Measurements from ENCODE around the gene MUSK. TPM values are rescaled to one million over a fixed set of nuclear protein-coding genes. Genes with fewer than 3 reads are reported as not detected.
"Not testable (repeated sequence)": the region's sequence is repeated elsewhere in the genome, so short reads cannot be mapped to it uniquely, and the experiment has no call there.

Gene MUSK
- total RNA-seq, 1 donor from 2014 or later: 3.2 TPM

DNA sequence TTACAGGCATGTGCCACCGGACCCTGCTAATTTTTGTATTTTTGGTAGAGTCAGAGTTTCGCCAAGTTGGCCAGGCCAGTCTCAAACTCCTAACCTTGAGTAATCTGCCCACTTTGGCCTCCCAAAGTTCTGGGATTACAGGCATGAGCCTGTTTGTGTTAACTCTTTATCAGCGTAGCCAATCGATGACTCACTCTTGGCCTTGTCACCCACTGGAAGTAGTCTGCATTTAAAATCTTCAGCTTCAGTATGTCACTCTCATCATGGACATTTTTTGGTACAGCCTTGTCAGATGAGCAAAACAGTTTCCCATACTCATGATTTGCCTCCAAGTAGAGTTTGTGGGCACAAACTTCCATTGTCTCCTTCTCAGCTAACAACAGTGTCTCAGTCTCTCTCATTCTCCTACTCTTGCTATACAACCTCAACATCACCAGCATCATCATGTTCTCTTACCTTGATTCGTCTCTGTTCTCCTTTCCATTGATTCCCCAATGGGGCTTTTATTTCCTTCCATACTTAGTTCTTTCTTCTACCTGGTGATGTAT lies 22.5 kb downstream of the MUSK start:
- ATAC-seq (no peak), DNase-seq (no peak)
- no peak for TF ChIP-seq CTCF (IDR thresholded peaks at IDR 0.05)
- H3K4me1 ChIP-seq: no peaks in the 10 kb centered on the region
- H3K27ac ChIP-seq: no peak overlapping the region
- intact Hi-C loops (cut with DNase I): no loop called here
- no peaks in the 10 kb centered on the region for H3K36me3 ChIP-seq
- no peaks in the 10 kb centered on the region for H3K9me3 ChIP-seq
- H3K4me3 ChIP-seq: no peak overlapping the region
- no peaks in the 10 kb centered on the region for H3K27me3 ChIP-seq (ENCODE audit: low read depth)

GRCh38 chr9:110695846-110696245 lies 27.3 kb downstream of the MUSK start:
- ATAC-seq; H3K9me3 ChIP-seq; H3K27me3 ChIP-seq (ENCODE audit: low read depth); intact Hi-C loops (cut with DNase I); H3K4me3 ChIP-seq; H3K36me3 ChIP-seq; H3K27ac ChIP-seq; DNase-seq; H3K4me1 ChIP-seq: not testable (repeated sequence)

DNA sequence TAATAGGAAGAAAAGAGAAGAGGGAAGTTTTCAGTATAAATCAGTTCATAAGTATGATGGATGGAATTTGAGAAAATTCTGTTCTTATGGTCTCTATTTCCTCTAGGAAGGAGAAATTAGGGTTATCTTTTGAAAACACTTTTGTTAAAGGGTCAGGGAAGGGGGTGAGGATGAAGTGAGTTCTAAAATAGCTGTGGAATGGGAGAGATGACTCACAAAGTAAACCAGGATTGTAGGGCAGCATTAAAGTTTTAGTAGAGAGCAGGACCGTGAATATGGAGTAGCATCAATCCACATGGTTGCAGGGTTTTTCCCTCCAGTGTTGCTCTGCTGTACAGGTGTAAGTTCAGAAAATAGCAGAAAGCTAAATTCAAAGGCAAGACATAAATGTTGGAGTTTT lies 32.4 kb downstream of the MUSK start:
- Histone ChIP-seq H3K9me3 (no peaks in the 10 kb centered on the region), H3K36me3 (no peaks in the 10 kb centered on the region), H3K4me1 (no peaks in the 10 kb centered on the region), H3K4me3 (no peak overlapping the region), H3K27ac (no peak overlapping the region), H3K27me3 (ENCODE audit: low read depth) (no peaks in the 10 kb centered on the region)
- DNase-seq: no peak
- TF ChIP-seq CTCF (IDR thresholded peaks at IDR 0.05): no peak
- intact Hi-C loops (cut with DNase I): no loop called here
- no peak for ATAC-seq

DNA sequence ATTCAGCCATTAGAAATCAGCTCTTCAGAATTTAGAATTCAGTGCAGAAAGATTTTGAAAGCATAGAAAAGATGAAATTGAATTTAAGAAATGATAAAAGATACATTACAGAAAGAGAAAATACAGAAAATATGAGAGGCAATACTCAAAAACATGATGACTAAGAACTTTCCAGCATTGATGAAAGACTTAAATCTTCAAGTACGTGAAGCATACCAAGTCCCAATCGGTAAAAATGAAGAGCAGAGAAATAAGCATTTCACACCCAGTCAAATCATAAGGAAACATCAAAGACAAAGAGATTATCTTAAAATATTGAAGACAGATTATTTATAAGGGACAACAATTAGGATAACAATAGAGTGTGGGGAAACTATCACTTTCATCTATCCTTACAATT lies 35.1 kb downstream of the MUSK start:
- Histone ChIP-seq H3K9me3 (no peaks in the 10 kb centered on the region), H3K4me3 (no peak overlapping the region), H3K27me3 (ENCODE audit: low read depth) (no peaks in the 10 kb centered on the region), H3K4me1 (no peaks in the 10 kb centered on the region), H3K27ac (no peak overlapping the region), H3K36me3 (no peaks in the 10 kb centered on the region)
- intact Hi-C loops (cut with DNase I): no loop called here
- TF ChIP-seq CTCF (IDR thresholded peaks at IDR 0.05): no peak
- DNase-seq (no peak), ATAC-seq (no peak)

DNA sequence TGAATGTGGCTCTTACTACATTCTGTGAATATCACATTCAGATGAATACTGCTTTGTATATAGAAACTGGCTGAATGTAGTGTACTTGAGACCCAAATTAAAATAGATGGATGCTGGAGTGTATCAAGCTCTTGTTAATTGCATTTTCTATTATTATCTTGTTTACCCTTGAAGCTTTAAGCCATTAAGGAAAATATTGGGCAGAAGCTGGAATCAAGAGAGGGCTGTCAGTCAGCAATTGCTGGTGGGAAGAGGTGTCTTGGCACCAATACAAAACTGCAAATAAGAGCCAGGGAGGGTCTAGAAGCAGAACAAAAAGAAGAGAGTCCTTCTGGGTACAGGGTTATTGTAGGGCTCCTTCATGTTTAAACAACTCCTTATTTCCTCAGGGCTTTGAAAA lies 38.8 kb downstream of the MUSK start:
- TF ChIP-seq CTCF (IDR thresholded peaks at IDR 0.05): no peak
- no peaks in the 10 kb centered on the region for H3K36me3 ChIP-seq
- no peak for DNase-seq
- ATAC-seq: no peak
- no peaks in the 10 kb centered on the region for H3K9me3 ChIP-seq
- no peaks in the 10 kb centered on the region for H3K4me1 ChIP-seq
- intact Hi-C loops (cut with DNase I): no loop called here
- H3K4me3 ChIP-seq: no peak overlapping the region
- H3K27ac ChIP-seq: no peak overlapping the region
- H3K27me3 ChIP-seq (ENCODE audit: low read depth): no peaks in the 10 kb centered on the region

DNA sequence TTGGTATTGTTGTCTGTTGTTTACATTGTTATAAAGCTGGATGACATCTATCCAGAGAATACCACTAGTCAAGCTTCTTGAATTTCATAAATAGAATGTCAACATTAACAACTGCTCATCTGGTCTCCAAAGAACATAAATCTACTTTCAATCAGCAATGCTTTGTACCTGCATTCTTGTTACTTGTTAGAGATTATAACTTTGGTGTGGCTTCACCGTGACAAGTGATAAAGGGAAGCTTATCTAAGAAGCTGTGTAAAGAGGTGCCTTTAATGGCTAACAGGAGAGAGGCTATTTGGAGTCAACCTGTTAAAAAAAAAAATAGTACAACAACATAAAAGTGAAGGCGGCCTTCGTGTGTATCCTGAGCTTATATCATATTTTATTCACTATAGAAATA lies 41.8 kb downstream of the MUSK start:
- no peak for ATAC-seq
- no peaks in the 10 kb centered on the region for H3K9me3 ChIP-seq
- TF ChIP-seq CTCF (IDR thresholded peaks at IDR 0.05): no peak
- H3K36me3 ChIP-seq: no peaks in the 10 kb centered on the region
- H3K4me3 ChIP-seq: no peak overlapping the region
- no peaks in the 10 kb centered on the region for H3K4me1 ChIP-seq
- intact Hi-C loops (cut with DNase I): no loop called here
- no peak for DNase-seq
- no peak overlapping the region for H3K27ac ChIP-seq
- H3K27me3 ChIP-seq (ENCODE audit: low read depth): no peaks in the 10 kb centered on the region

Measured in lower lobe of right lung (tissue), 2 donors.